ENCODE results near the gene PACSIN3.

- TF ChIP-seq POLR2A (IDR thresholded peaks at IDR 0.05) (no peak), CTCF (IDR thresholded peaks at IDR 0.05) (no peak)
Observed at GRCh38 chr11:47181271-47181670, 5.0 kb downstream of the PACSIN3 start.

Data from uterus (tissue), 2 donors.